HT1080 (cell line): ENCODE data around the gene MAGI3. TPM values are rescaled to one million over a fixed set of nuclear protein-coding genes. Genes with fewer than 3 reads are reported as not detected.
"Not testable (repeated sequence)": the region's sequence is repeated elsewhere in the genome, so short reads cannot be mapped to it uniquely, and the experiment has no call there.

Experiments used
- DNase-seq: peaks from one replicate; pipeline ENCODE4 v3.0.0-alpha.2; 2015; ENCODE audit warnings: low read depth
- total RNA-seq: library from RNA; depleted of rRNA; stranded (reverse); fragments of >200 nt; shearing (Covaris generic); gene quantifications from 2 replicates; pipeline ENCODE4 v1.2.3, GENCODE V29; 2014

The MAGI3 gene
- total RNA-seq, 1 experiment from 2014 or later = 7.8 TPM

- DNase-seq = peak; percentile 82
Measured at GRCh38 chr1:113396585-113396984, 6.3 kb downstream of the MAGI3 start.

GRCh38 chr1:113399062-113399583, 8.8 kb downstream of the MAGI3 start:
- no peak for DNase-seq

GRCh38 chr1:113401067-113401466, 10.8 kb downstream of the MAGI3 start:
- DNase-seq = no peak

- no peak for DNase-seq
Measured at GRCh38 chr1:113401728-113402127, 11.4 kb downstream of the MAGI3 start.

GRCh38 chr1:113403065-113403464, 12.8 kb downstream of the MAGI3 start:
- no peak for DNase-seq

GRCh38 chr1:113405573-113405972, 15.3 kb downstream of the MAGI3 start:
- DNase-seq = no peak

- DNase-seq = not testable (repeated sequence)
Measured at GRCh38 chr1:113406149-113406548, 15.8 kb downstream of the MAGI3 start.

GRCh38 chr1:113409363-113409762, 19.0 kb downstream of the MAGI3 start:
- no peak for DNase-seq

GRCh38 chr1:113412020-113412419, 21.7 kb downstream of the MAGI3 start:
- not testable (repeated sequence) for DNase-seq

- DNase-seq = peak; percentile 5
Measured at GRCh38 chr1:113415310-113416070, 25.2 kb downstream of the MAGI3 start.

GRCh38 chr1:113416071-113416470, 25.8 kb downstream of the MAGI3 start:
- not testable (repeated sequence) for DNase-seq

- no peak for DNase-seq
Measured at GRCh38 chr1:113416496-113416895, 26.2 kb downstream of the MAGI3 start.

- DNase-seq = no peak
Measured at GRCh38 chr1:113422315-113423068, 32.2 kb downstream of the MAGI3 start.

- DNase-seq = no peak
Measured at GRCh38 chr1:113423826-113424225, 33.5 kb downstream of the MAGI3 start.

GRCh38 chr1:113429461-113430153, 39.3 kb downstream of the MAGI3 start:
- peak; percentile 46 for DNase-seq

GRCh38 chr1:113433184-113433583, 42.9 kb downstream of the MAGI3 start:
- DNase-seq = no peak

- no peak for DNase-seq
Measured at GRCh38 chr1:113434081-113434873, 44.0 kb downstream of the MAGI3 start.

- no peak for DNase-seq
Measured at GRCh38 chr1:113434874-113435175, 44.5 kb downstream of the MAGI3 start.

- DNase-seq = no peak
Measured at GRCh38 chr1:113437554-113438341, 47.4 kb downstream of the MAGI3 start.

GRCh38 chr1:113438505-113439276, 48.4 kb downstream of the MAGI3 start:
- DNase-seq = no peak
